HEK293 (cell line): ENCODE data around the gene IQSEC1.
A peak's percentile ranks its signal among the peaks of the same experiment; 100 is the strongest.

ENCODE experiments used
- CTCF ChIA-PET: fragments of 350-600 bp; formaldehyde crosslinking; extraction: SDS; loops from one replicate; lab custom pipeline; 2021; ENCODE audit warnings: antibody characterized with exemption; lab: Yijun Ruan, JAX
- POLR2A ChIA-PET: fragments of 300-600 bp; formaldehyde crosslinking; extraction: SDS; loops from one replicate; lab custom pipeline; 2020; ENCODE audit warnings: antibody characterized with exemption, inconsistent platforms; lab: Yijun Ruan, JAX
- H3K27ac ChIP-seq: fragments of 200-500 bp; sonication (Bioruptor generic); 2 replicates; pipeline ENCODE4 v1.5.1; 2014; ENCODE audit warnings: low read depth, low read length, control low read depth, inconsistent platforms; ENCODE audit errors: extremely low read depth
- H3K36me3 ChIP-seq, 2 experiments: fragments of 200-500 bp in 1 of 2; sonication (Bioruptor generic) in 1 of 2; 1 replicate in 1 of 2; 2 replicates in 1 of 2; pipeline ENCODE4 v1.5.1; 2014 to 2017; ENCODE audit warnings: inconsistent platforms in 2 of 2, low read length in 2 of 2; ENCODE audit not compliant: control insufficient read depth in 2 of 2, insufficient read depth in 1 of 2
- H3K4me1 ChIP-seq: fragments of 200-500 bp; sonication (Bioruptor generic); 2 replicates; pipeline ENCODE4 v1.5.1; 2014; ENCODE audit warnings: mild to moderate bottlenecking, low read length, inconsistent platforms; ENCODE audit not compliant: control insufficient read depth, insufficient read depth
- H3K4me3 ChIP-seq: 2 replicates; pipeline ENCODE4 v1.5.1; 2011; ENCODE audit warnings: low read depth, mild to moderate bottlenecking, control low read depth, low read length, moderate library complexity
- H3K9me3 ChIP-seq: fragments of 200-500 bp; sonication (Bioruptor generic); 2 replicates; pipeline ENCODE4 v1.5.1; 2014; ENCODE audit warnings: low read depth, low read length, inconsistent platforms; ENCODE audit not compliant: control insufficient read depth, insufficient read depth
- EGR2 ChIP-seq: fragments of 450-650 bp; formaldehyde crosslinking; IDR thresholded peaks from 2 replicates; pipeline ENCODE4 v1.5.1; 2016; ENCODE audit warnings: low read depth, missing biosample characterization, missing genetic modification characterization
- HOXD13 ChIP-seq: sonication (generic); formaldehyde crosslinking; IDR thresholded peaks from 2 replicates; pipeline ENCODE4 v1.8.0; 2022; ENCODE audit warnings: missing genetic modification reagents, borderline replicate concordance
- KLF9 ChIP-seq: fragments of 450-650 bp; formaldehyde crosslinking; IDR thresholded peaks from 2 replicates; pipeline ENCODE4 v1.5.1; 2016; ENCODE audit warnings: missing biosample characterization, missing genetic modification characterization, low read depth
- REPIN1 ChIP-seq: fragments of 450-650 bp; formaldehyde crosslinking; IDR thresholded peaks from 2 replicates; pipeline ENCODE4 v1.5.1; 2017; ENCODE audit warnings: missing biosample characterization, missing genetic modification characterization, low read depth
- YY2 ChIP-seq: fragments of 450-650 bp; formaldehyde crosslinking; IDR thresholded peaks from 2 replicates; pipeline ENCODE4 v1.5.1; 2016; ENCODE audit warnings: missing biosample characterization, missing genetic modification characterization
- ZBTB17 ChIP-seq: fragments of 450-650 bp; formaldehyde crosslinking; IDR thresholded peaks from 2 replicates; pipeline ENCODE4 v1.5.1; 2016; ENCODE audit warnings: missing biosample characterization, missing genetic modification characterization
- ZEB2 ChIP-seq: fragments of 450-650 bp; formaldehyde crosslinking; IDR thresholded peaks from 2 replicates; pipeline ENCODE4 v1.5.1; 2016; ENCODE audit warnings: missing biosample characterization, missing genetic modification characterization
- ZFHX2 ChIP-seq: fragments of 450-650 bp; formaldehyde crosslinking; conservative IDR thresholded peaks from 2 replicates; pipeline ENCODE4 v1.5.1; 2016; ENCODE audit warnings: missing biosample characterization, missing genetic modification characterization
- ZNF174 ChIP-seq: fragments of 450-650 bp; formaldehyde crosslinking; IDR thresholded peaks from 2 replicates; pipeline ENCODE4 v1.5.0; 2017; ENCODE audit warnings: missing biosample characterization, mild to moderate bottlenecking, missing genetic modification characterization
- ZNF341 ChIP-seq: fragments of 450-650 bp; formaldehyde crosslinking; IDR thresholded peaks from 2 replicates; pipeline ENCODE4; 2016; ENCODE audit warnings: low read depth, missing biosample characterization, missing genetic modification characterization
- ZNF623 ChIP-seq: fragments of 450-650 bp; formaldehyde crosslinking; IDR thresholded peaks from 2 replicates; pipeline ENCODE4 v1.5.1; 2016; ENCODE audit warnings: missing biosample characterization, missing genetic modification characterization
- ZSCAN5A ChIP-seq: fragments of 450-650 bp; formaldehyde crosslinking; IDR thresholded peaks from 2 replicates; pipeline ENCODE4 v1.5.1; 2016; ENCODE audit warnings: missing biosample characterization, missing genetic modification characterization

IQSEC1 gene

GRCh38 chr3:13045904-13046568, 27.2 kb downstream of the IQSEC1 start:
- TF ChIP-seq ZFHX2 (peak; percentile 40; the same call in 1 of the 2 replicates), YY2 (tag by site-specific recombination) (no peak)
- Histone ChIP-seq H3K36me3 (no peaks in the 10 kb centered on the region), H3K27ac (no peak overlapping the region), H3K4me3 (no peak overlapping the region), H3K9me3 (no peaks in the 10 kb centered on the region), H3K4me1 (no peaks in the 10 kb centered on the region)
- CTCF ChIA-PET = no interaction called here
- POLR2A ChIA-PET = no interaction called here

- ChIA-PET CTCF (no interaction called here), POLR2A (no interaction called here)
- Histone ChIP-seq H3K27ac (no peak overlapping the region), H3K4me1 (no peaks in the 10 kb centered on the region), H3K9me3 (no peaks in the 10 kb centered on the region), H3K36me3 (no peaks in the 10 kb centered on the region), H3K4me3 (no peak overlapping the region)
- TF ChIP-seq REPIN1 (tag by site-specific recombination) (no peak), ZEB2 (no peak), ZSCAN5A (tag by site-specific recombination) (no peak), ZNF623 (tag by site-specific recombination) (no peak), HOXD13 (no peak), ZNF174 (no peak)
These were observed 27.9 kb downstream of the IQSEC1 start for GRCh38 chr3:13045241-13045903.

- no peak overlapping the region for H3K27ac ChIP-seq
- no peaks in the 10 kb centered on the region for H3K4me1 ChIP-seq
- ChIA-PET CTCF (interaction anchor here (0.7 to 0.8 kb wide), 2 partner anchors 15 to 1873 kb away, joined by 3 to 4 read pairs; no protein-coding TSS in a partner anchor), POLR2A (no interaction called here)
- H3K36me3 ChIP-seq = no peaks in the 10 kb centered on the region
- H3K9me3 ChIP-seq = no peaks in the 10 kb centered on the region
- TF ChIP-seq ZFHX2 = peak; percentile 63
- TF ChIP-seq KLF9 (tag by site-specific recombination) = no peak
- TF ChIP-seq EGR2 = peak; percentile 50; the same call in 1 of the 2 replicates
- TF ChIP-seq ZNF341 (tag by site-specific recombination) = peak; percentile 50; the same call in 1 of the 2 replicates
- H3K4me3 ChIP-seq = no peak overlapping the region
These were observed 28.6 kb downstream of the IQSEC1 start for GRCh38 chr3:13044496-13045240.

GRCh38 chr3:13043656-13044055, 29.6 kb downstream of the IQSEC1 start:
- Histone ChIP-seq H3K4me3 (no peak overlapping the region), H3K27ac (no peak overlapping the region), H3K36me3 (no peaks in the 10 kb centered on the region), H3K4me1 (no peaks in the 10 kb centered on the region), H3K9me3 (no peaks in the 10 kb centered on the region)
- ChIA-PET CTCF (interaction anchor here (0.6 to 0.8 kb wide), 2 partner anchors 16 to 1155 kb away, joined by 3 to 4 read pairs; no protein-coding TSS in a partner anchor), POLR2A (interaction anchor here (0.9 kb wide), 1 partner anchor 20 kb away, joined by 3 read pairs; no protein-coding TSS in a partner anchor)
- TF ChIP-seq ZBTB17 (tag by site-specific recombination) (peak; percentile 18; the same call in 1 of the 2 replicates), ZNF174 (no peak)
